ENCODE data around the gene SVIL.
A peak's percentile ranks its signal among the peaks of the same experiment; 100 is the strongest.
"Not testable (repeated sequence)": the region's sequence is repeated elsewhere in the genome, so short reads cannot be mapped to it uniquely, and the experiment has no call there.

The SVIL gene

DNA sequence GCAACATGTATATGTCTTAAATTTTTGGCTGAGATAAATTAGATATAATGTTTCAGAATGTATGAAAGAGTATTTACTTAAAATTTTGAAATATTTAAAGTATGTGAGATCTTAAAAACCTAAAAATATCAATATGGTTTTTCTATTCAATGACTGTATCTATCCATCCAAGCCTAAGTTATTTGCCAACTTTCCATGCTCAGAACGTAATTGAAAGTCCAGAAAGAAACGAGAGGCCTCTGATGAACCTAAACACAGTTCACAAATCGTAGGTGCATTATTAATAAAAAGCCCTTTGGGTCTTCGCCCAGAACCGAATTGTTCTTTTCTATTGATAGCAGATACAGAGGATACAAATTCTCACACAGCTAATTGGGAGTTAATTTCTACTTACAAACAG is 6.5 kb downstream of the SVIL start:
- TF ChIP-seq, protein P1, sequence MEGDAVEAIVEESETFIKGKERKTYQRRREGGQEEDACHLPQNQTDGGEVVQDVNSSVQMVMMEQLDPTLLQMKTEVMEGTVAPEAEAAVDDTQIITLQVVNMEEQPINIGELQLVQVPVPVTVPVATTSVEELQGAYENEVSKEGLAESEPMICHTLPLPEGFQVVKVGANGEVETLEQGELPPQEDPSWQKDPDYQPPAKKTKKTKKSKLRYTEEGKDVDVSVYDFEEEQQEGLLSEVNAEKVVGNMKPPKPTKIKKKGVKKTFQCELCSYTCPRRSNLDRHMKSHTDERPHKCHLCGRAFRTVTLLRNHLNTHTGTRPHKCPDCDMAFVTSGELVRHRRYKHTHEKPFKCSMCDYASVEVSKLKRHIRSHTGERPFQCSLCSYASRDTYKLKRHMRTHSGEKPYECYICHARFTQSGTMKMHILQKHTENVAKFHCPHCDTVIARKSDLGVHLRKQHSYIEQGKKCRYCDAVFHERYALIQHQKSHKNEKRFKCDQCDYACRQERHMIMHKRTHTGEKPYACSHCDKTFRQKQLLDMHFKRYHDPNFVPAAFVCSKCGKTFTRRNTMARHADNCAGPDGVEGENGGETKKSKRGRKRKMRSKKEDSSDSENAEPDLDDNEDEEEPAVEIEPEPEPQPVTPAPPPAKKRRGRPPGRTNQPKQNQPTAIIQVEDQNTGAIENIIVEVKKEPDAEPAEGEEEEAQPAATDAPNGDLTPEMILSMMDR (conservative IDR thresholded peaks at IDR 0.05) = no peak
- TF ChIP-seq ZFX (IDR thresholded peaks at IDR 0.05) = no peak
- peak overlapping the region; percentile 99; the same call in 1 of the 2 replicates for H3K27ac ChIP-seq

DNA sequence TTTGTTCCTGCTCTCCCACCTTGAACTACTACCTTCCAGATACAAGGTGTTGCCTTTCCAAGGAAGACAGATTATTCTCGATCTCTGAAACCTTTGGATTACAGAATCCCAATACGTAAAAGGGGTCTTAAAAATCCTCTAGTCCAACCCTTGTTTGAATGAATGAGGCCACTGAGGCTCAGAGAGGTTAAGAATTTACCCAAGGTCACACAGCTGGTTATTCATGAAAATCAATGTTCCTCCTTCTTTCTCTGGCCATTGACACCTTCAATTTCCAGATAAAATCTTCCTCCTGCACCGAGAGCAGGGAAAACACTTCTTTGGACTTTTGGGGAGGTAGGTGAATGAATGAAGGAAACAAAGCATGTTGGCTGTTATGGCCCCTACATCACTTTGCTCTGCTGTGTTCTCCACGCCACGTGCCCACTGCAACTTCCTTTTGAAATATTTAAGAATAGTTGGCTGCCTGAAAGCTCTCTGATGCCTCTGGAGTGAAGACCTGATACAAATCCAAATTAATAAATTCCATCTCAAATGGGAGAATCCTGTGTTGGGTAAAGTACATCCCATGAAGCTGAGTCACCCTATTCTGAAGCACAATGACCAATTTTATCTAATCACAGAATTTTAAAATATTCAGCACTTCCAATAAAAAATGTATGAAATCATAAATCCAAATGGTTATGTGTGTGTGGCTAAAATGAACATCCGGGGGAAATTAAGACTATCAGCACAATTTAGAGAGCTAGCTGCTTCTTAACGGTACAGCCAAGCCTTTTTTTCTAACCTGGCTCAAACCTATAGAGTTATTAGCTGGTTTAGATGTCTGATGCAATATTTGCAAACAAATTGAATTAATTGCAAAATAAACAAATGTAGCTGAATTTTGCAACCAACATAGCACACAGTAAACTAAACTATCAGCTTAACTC is 7.3 kb downstream of the SVIL start:
- TF ChIP-seq, protein P1 (conservative IDR thresholded peaks at IDR 0.05) = no peak
- no peak for TF ChIP-seq ZFX (IDR thresholded peaks at IDR 0.05)
- peak overlapping the region; percentile 37; the same call in 1 of the 2 replicates for H3K27ac ChIP-seq

DNA sequence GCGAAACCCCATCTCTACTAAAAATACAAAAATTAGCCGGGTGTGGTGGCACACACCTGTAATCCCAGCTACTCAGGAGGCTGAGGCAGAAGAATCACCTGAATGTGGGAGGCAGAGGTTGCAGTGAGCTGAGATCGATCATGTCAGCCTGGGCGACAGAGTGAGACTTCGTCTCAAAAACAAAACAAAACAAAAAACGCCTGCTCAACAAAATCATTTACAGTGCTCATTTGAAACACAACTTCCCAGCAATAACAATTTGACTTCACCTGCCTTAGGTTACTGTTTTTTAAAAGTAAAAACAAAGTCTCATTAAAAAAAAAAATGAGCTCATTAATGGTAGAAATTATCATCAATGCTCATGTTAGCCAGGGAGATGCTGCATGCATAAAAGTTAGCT is 10.4 kb downstream of the SVIL start:
- not testable (repeated sequence) for H3K27ac ChIP-seq

DNA sequence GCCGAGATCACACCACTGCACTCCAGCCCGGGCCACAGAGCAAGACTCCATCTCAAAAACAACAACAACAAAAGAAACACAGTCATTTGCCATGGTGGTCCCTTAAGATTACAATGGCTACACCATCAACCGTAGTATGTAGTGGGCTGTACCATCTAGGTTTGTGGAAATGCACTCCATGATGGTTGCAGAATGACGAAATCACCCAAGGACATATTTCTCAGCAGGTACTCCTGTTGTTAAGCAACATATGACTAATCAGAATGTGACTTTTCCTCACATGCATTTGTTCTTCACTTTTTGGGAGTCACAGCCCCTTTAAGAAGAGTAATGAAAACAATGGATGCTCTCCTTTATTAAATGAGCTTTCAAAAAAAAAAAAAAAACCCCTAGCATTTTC is 11.0 kb downstream of the SVIL start:
- TF ChIP-seq, protein P1 (conservative IDR thresholded peaks at IDR 0.05) = no peak
- no peak for TF ChIP-seq ZFX (IDR thresholded peaks at IDR 0.05)
- no peak overlapping the region for H3K27ac ChIP-seq

DNA sequence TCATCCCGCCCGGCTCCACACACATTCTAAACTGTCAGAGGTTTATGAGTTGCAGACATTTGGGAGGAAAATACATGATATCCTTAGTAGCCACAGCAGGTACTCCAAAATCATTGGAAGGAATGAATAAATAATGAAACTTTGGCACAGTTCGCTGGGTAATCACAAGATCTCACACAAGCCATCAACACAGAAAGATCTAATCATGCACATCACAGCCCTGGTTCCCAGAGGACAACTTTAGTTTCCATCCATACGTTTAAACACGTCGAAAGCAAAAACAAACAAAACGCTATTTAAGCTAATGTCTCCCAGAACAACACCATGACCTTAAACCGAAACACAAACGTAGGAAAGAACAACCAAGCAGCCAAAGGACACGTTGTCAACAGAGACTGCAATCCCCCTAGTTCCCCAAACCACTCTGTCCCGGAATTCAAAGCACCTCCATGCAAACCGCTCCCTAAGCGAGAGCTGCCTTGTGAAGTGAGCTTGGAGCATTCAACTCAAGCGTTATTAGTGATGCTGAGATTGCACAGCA is 12.3 kb downstream of the SVIL start:
- no peak overlapping the region for H3K27ac ChIP-seq
- TF ChIP-seq, protein P1 (conservative IDR thresholded peaks at IDR 0.05) = no peak
- TF ChIP-seq ZFX (IDR thresholded peaks at IDR 0.05) = no peak

DNA sequence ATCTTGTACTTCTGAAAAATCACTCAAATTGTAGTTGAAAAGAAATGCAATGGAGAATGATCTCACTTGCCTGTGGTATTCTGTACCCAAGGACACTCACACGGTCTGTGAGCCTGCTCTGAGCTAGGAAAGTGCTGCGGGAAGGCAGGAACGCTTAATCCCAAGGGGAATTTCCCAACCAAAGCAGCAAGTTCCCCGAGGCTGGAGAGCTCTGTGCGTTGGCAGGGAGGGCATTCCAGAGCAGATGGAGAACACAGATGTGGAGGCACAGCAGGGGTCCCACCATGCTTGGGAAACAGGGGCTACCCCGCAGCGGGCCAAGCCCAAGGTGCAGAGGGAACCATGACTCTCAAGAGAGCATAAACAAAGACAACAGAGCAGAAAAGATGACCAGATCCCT is 13.6 kb downstream of the SVIL start:
- no peak overlapping the region for H3K27ac ChIP-seq
- TF ChIP-seq ZFX (IDR thresholded peaks at IDR 0.05) = no peak
- TF ChIP-seq, protein P1 (conservative IDR thresholded peaks at IDR 0.05) = no peak

DNA sequence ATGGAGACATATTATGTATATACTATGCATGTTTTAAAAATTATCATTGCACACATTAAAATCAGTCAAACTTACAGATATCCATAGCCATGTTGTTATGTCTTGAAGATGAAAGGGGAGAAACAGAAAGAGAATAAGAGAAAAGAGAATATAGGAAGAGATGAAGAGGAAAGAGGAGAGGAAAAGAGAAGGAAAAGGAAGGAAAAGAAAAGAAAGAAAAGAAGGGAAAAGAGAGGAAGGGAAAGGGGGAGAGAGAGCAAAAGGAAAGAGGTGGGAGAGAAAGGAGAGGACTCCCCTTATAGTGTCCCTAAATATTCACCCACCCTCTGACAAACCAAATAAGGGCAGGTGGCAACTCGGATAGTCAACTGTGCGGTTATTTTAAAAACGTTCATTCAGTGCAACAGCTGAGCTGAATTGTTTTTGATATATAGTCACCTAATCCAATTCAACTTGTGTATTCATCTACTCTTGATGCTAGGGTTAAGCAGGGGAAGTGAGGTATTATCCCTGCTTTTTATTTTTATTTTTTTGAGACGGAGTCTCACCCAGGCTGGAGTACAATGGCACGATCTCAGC is 14.6 kb downstream of the SVIL start:
- H3K27ac ChIP-seq = no peak overlapping the region
- no peak for TF ChIP-seq ZFX (IDR thresholded peaks at IDR 0.05)
- TF ChIP-seq, protein P1 (conservative IDR thresholded peaks at IDR 0.05) = no peak

All from C4-2B (cell line).